HG03135 (cell line): ENCODE data around the gene LIN7C.
"Not testable (repeated sequence)": the region's sequence is repeated elsewhere in the genome, so short reads cannot be mapped to it uniquely, and the experiment has no call there.

Experiments used
- ATAC-seq: cut with Tn5 transposase; IDR thresholded peaks from one replicate; pipeline ENCODE4 v1.9.1; 2021; ENCODE audit warnings: mild to moderate bottlenecking, moderate library complexity; ENCODE audit not compliant: unreplicated experiment

The LIN7C gene

DNA sequence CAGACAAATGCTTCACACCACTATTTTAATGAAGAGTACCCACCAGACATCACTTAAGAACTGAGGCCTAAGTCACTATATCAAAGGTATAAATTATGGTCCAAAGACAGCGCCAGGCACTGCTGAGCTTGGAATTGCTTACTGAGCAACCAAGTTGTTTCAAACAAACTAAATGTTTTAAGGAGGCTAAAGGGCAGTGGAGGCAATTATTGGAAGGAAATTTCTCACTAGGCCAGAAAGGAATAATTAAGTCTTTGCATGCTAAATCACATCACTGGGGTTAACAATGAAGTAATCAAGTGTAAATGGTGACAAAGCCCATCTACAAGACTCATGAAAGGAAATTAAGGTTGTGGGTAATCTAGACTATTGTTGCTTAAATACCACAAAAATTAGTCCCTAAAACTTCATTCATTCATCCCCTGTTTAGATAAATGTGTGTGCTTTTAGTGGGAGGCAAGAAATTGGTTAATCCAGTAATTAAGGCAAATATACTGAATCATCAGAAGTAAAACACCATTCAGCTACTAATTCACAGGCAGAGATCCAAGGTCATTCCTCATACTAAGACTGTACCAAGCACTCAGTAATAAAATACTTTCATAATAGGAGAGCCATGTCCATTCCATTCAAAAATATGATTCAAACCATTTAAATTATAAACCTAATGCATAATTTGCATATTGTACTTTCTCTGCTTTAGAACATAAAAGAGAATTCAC lies 55.2 kb downstream of the LIN7C start:
- ATAC-seq: no peak

- ATAC-seq: not testable (repeated sequence)
Measured at GRCh38 chr11:27448184-27448540, 58.4 kb downstream of the LIN7C start.

- ATAC-seq: no peak
Measured at GRCh38 chr11:27447288-27448183, 59.0 kb downstream of the LIN7C start.

- ATAC-seq: no peak
Measured at GRCh38 chr11:27445625-27446024, 60.9 kb downstream of the LIN7C start.

- ATAC-seq: no peak
Measured at GRCh38 chr11:27444801-27445215, 61.8 kb downstream of the LIN7C start.
